Measurements from ENCODE around the gene DCC. TPM values are rescaled to one million over a fixed set of nuclear protein-coding genes. Genes with fewer than 3 reads are reported as not detected.

Gene DCC
- total RNA-seq, 1 donor from 2014 or later = not detected

DNA sequence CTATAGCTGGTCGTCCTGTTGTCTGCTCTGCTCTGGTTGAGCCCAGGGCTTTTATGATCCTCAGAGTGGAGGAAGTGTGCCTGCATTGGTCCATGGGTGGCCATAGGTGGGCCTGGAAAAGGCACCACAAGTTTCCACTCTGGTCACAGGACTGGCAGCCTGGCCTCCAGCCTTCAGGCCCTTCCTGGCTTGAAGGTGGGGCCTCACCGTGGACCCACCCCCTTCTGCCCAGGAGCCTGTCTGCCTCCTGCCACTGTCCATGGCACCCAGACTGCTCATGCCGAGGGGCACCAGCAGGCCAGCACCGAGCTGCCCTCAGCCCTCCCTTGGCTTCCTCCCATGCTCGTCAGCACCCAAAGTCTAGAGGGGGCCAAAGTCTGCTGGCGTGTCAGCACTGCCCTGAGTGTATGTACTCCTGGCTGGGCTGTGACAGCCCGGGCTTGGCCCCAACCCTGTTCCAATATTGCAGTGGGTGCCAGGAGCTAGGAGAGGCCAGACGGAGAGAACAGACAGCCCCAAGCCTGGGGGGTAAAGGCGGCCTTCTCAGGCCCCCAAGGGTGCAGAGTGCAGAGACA is 529.4 kb downstream of the DCC start:
- peaks cover 23% of the 10 kb centered on the region for H3K9me3 Mint-ChIP-seq (ENCODE audit: low read depth)
- H3K27ac Mint-ChIP-seq (ENCODE audit: unreplicated experiment) = no peak overlapping the region
- peaks cover under 1% of the 10 kb centered on the region for H3K27me3 Mint-ChIP-seq (ENCODE audit: low read depth)
- TF ChIP-seq, protein P1, sequence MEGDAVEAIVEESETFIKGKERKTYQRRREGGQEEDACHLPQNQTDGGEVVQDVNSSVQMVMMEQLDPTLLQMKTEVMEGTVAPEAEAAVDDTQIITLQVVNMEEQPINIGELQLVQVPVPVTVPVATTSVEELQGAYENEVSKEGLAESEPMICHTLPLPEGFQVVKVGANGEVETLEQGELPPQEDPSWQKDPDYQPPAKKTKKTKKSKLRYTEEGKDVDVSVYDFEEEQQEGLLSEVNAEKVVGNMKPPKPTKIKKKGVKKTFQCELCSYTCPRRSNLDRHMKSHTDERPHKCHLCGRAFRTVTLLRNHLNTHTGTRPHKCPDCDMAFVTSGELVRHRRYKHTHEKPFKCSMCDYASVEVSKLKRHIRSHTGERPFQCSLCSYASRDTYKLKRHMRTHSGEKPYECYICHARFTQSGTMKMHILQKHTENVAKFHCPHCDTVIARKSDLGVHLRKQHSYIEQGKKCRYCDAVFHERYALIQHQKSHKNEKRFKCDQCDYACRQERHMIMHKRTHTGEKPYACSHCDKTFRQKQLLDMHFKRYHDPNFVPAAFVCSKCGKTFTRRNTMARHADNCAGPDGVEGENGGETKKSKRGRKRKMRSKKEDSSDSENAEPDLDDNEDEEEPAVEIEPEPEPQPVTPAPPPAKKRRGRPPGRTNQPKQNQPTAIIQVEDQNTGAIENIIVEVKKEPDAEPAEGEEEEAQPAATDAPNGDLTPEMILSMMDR (IDR thresholded peaks at IDR 0.05) = no peak
- no peaks in the 10 kb centered on the region for H3K4me1 Mint-ChIP-seq (ENCODE audit: low read depth)
- no peaks in the 10 kb centered on the region for H3K36me3 Mint-ChIP-seq (ENCODE audit: low read depth)
- no peak for DNase-seq (ENCODE audit: low spot score)
- H3K4me3 Mint-ChIP-seq (ENCODE audit: unreplicated experiment) = no peak overlapping the region

DNA sequence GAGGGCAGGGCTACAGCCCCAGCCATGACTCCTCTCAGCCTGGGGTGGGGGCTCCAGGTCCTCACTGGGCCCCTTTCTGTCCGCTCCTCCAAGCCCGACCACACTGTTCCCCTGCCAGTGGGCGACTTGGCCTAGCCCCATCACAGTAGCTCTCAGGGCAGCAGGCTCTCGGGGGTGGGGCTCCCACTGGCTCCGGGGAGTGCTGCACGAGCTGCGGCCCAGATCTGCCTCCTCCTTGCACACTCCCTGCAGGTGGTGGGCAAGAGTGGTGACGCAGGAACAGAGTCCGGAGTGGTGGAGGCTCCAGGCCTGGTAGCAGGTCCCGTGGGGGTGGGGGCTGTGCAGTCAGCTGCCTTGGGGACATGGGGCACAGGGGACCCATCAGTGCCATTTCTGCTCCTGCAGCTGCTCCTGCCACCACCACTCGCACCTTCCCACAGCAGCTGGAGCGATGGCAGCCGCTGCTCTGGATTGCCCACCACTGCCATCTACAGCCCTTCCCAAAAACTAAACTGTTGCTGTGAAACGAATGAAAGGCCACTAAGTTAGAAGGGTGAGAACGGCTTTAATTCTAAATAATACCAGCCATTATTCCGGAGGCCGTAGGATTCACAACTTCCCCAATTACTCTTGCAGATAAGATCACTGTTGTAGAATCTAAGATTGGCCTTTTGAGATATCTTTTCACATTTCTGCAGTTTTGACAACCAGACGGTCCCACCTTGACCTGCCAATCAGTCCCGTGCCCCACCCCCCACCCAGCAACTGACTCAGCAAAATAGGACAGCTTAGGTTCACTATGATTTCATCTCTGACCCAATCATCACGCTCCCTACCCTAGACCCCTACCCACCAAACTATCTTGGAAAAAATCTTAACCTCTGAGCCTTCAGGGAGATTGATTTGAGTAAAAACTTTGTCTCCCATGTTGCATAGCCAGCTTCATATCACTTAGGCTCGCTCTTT is 530.2 kb downstream of the DCC start:
- H3K4me1 Mint-ChIP-seq (ENCODE audit: low read depth) = no peaks in the 10 kb centered on the region
- H3K9me3 Mint-ChIP-seq (ENCODE audit: low read depth) = peaks cover 23% of the 10 kb centered on the region
- DNase-seq (ENCODE audit: low spot score) = no peak
- TF ChIP-seq, protein P1 (IDR thresholded peaks at IDR 0.05) = no peak
- no peak overlapping the region for H3K27ac Mint-ChIP-seq (ENCODE audit: unreplicated experiment)
- H3K36me3 Mint-ChIP-seq (ENCODE audit: low read depth) = no peaks in the 10 kb centered on the region
- no peak overlapping the region for H3K4me3 Mint-ChIP-seq (ENCODE audit: unreplicated experiment)
- peaks cover 1% of the 10 kb centered on the region for H3K27me3 Mint-ChIP-seq (ENCODE audit: low read depth)

DNA sequence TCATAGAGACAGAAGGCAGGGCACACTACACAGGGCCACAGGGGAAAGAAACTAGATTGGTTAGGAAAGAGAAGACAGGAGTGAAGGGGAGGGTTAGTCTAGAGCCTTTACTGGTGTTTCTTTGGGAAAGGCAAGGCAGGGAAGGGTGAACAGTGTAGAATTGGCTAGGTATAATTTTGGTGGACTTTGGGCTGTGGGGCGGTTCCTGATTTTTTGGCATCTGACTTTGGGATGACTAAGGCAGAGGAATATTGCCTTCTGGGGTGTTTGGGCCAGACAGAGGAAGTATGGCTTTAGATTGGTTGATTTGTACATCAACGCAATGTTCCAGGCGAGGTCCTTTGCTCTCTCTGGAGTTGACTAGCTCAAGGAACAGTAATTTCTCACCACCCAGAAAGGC is 534.8 kb downstream of the DCC start:
- Mint-ChIP-seq H3K9me3 (ENCODE audit: low read depth) (peaks cover 13% of the 10 kb centered on the region), H3K36me3 (ENCODE audit: low read depth) (no peaks in the 10 kb centered on the region), H3K4me1 (ENCODE audit: low read depth) (no peaks in the 10 kb centered on the region), H3K27ac (ENCODE audit: unreplicated experiment) (no peak overlapping the region), H3K27me3 (ENCODE audit: low read depth) (peaks cover 1% of the 10 kb centered on the region), H3K4me3 (ENCODE audit: unreplicated experiment) (no peak overlapping the region)
- DNase-seq (ENCODE audit: low spot score) = no peak
- TF ChIP-seq, protein P1 (IDR thresholded peaks at IDR 0.05) = no peak

DNA sequence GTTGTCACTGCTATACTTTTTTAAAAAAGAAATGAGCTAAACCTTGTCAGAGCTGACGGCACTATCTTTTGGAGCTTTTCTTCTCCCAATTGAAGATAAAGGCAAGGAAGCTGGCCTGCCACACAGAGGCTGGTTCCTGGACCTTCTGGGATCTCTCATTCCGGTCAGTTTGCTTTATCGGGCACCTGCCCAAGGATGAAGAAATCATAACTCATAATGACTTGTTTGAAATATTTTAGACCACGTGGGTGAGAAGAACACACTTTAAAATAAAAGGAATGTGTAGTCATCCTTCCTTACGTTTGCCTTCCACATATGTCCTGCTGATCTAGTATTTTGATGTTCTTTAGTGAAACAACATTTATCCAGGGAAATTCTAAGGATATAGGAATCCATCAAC is 535.7 kb downstream of the DCC start:
- DNase-seq (ENCODE audit: low spot score) = no peak
- H3K27ac Mint-ChIP-seq (ENCODE audit: unreplicated experiment) = no peak overlapping the region
- peaks cover 14% of the 10 kb centered on the region for H3K9me3 Mint-ChIP-seq (ENCODE audit: low read depth)
- peaks cover 1% of the 10 kb centered on the region for H3K27me3 Mint-ChIP-seq (ENCODE audit: low read depth)
- H3K4me1 Mint-ChIP-seq (ENCODE audit: low read depth) = no peaks in the 10 kb centered on the region
- H3K36me3 Mint-ChIP-seq (ENCODE audit: low read depth) = no peaks in the 10 kb centered on the region
- TF ChIP-seq, protein P1 (IDR thresholded peaks at IDR 0.05) = no peak
- no peak overlapping the region for H3K4me3 Mint-ChIP-seq (ENCODE audit: unreplicated experiment)

DNA sequence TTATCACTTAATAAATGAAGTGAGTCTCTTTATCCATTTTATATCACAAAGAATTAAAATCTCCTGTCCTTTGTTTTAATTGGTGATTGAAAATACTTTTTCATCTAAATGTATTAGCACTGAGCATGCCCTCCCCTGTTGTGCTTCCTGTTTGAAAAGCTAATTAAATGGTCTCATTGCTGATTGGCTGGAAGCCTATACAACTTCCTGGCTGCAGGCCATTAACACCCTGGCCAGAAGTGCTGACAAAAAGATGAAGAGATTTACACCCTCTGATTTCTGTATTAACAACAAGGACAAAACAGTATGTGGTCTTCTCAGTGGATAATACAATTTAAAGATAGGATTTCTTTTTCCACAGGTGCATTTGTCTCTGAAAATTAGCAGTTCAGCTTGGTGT is 548.0 kb downstream of the DCC start:
- TF ChIP-seq, protein P1 (IDR thresholded peaks at IDR 0.05) = no peak
- no peaks in the 10 kb centered on the region for H3K36me3 Mint-ChIP-seq (ENCODE audit: low read depth)
- no peak for DNase-seq (ENCODE audit: low spot score)
- H3K4me1 Mint-ChIP-seq (ENCODE audit: low read depth) = no peaks in the 10 kb centered on the region
- no peaks in the 10 kb centered on the region for H3K27me3 Mint-ChIP-seq (ENCODE audit: low read depth)
- H3K9me3 Mint-ChIP-seq (ENCODE audit: low read depth) = peaks cover 3% of the 10 kb centered on the region
- no peak overlapping the region for H3K4me3 Mint-ChIP-seq (ENCODE audit: unreplicated experiment)
- no peak overlapping the region for H3K27ac Mint-ChIP-seq (ENCODE audit: unreplicated experiment)

Data from chondrocyte (in vitro differentiated cells).